Measurements from ENCODE around the gene DNAJC12. TPM values are rescaled to one million over a fixed set of nuclear protein-coding genes. Genes with fewer than 3 reads are reported as not detected.

DNAJC12 gene
- total RNA-seq, 1 experiment from 2014 or later = 15.5 TPM

- Histone ChIP-seq H3K9me2 (replicated peaks; ENCODE audit: low read length) (no peaks in the 10 kb centered on the region), H3K4me2 (ENCODE audit: low read length) (no peak overlapping the region), H3K9ac (ENCODE audit: low read length) (no peak overlapping the region), H3K27ac (ENCODE audit: low read length) (no peak overlapping the region), H3K4me1 (ENCODE audit: insufficient read depth, low read length) (no peaks in the 10 kb centered on the region), H3K36me3 (ENCODE audit: low read depth, low read length) (no peaks in the 10 kb centered on the region), H3K9me3 (ENCODE audit: low read length) (no peaks in the 10 kb centered on the region), H3K4me3 (ENCODE audit: low read length) (no peak overlapping the region), H2AFZ (ENCODE audit: low read length) (no peak overlapping the region), H3K79me2 (ENCODE audit: low read length) (no peaks in the 10 kb centered on the region), H4K20me1 (ENCODE audit: low read length) (no peaks in the 10 kb centered on the region), H3F3A (ENCODE audit: low read length, unreplicated experiment) (no peaks in the 10 kb centered on the region), H3K27me3 (ENCODE audit: low read length) (no peaks in the 10 kb centered on the region)
- BruUV-seq (replicated peaks) = no TSS peak
- no peak for DNase-seq
- ATAC-seq = no peak
- CTCF ChIA-PET = no interaction called here
- POLR2A ChIA-PET (ENCODE audit: unreplicated experiment) = no interaction called here
- TF ChIP-seq EZH2 (IDR thresholded peaks at IDR 0.05; ENCODE audit: low read length, unreplicated experiment) (no peak), CTCF (conservative IDR thresholded peaks at IDR 0.05; ENCODE audit: low read depth, low read length) (no peak), EZH2phosphoT487 (IDR thresholded peaks at IDR 0.05; ENCODE audit: borderline replicate concordance, low read length) (no peak)
- intact Hi-C loops (cut with micrococcal nuclease) = no loop called here
Measured at GRCh38 chr10:67863094-67863493, 25.1 kb upstream of the DNAJC12 start.

- Histone ChIP-seq H3K9me3 (ENCODE audit: low read length) (no peaks in the 10 kb centered on the region), H2AFZ (ENCODE audit: low read length) (no peak overlapping the region)
- POLR2A ChIA-PET (ENCODE audit: unreplicated experiment) = no interaction called here
Measured at GRCh38 chr10:67861750-67862432, 23.9 kb upstream of the DNAJC12 start.

More at GRCh38 chr10:67861750-67862432, 23.9 kb upstream of the DNAJC12 start:
- Histone ChIP-seq H3K79me2 (ENCODE audit: low read length) (no peaks in the 10 kb centered on the region), H3K27ac (ENCODE audit: low read length) (no peak overlapping the region), H3F3A (ENCODE audit: low read length, unreplicated experiment) (no peaks in the 10 kb centered on the region), H3K4me2 (ENCODE audit: low read length) (no peak overlapping the region), H4K20me1 (ENCODE audit: low read length) (no peaks in the 10 kb centered on the region), H3K9ac (ENCODE audit: low read length) (no peak overlapping the region), H3K27me3 (ENCODE audit: low read length) (no peaks in the 10 kb centered on the region), H3K4me3 (ENCODE audit: low read length) (no peak overlapping the region), H3K9me2 (replicated peaks; ENCODE audit: low read length) (no peaks in the 10 kb centered on the region), H3K36me3 (ENCODE audit: low read depth, low read length) (no peaks in the 10 kb centered on the region), H3K4me1 (ENCODE audit: insufficient read depth, low read length) (no peaks in the 10 kb centered on the region)
- no peak for TF ChIP-seq EZH2 (IDR thresholded peaks at IDR 0.05; ENCODE audit: low read length, unreplicated experiment)
- TF ChIP-seq CTCF (conservative IDR thresholded peaks at IDR 0.05; ENCODE audit: low read depth, low read length) = no peak
- TF ChIP-seq EZH2phosphoT487 (IDR thresholded peaks at IDR 0.05; ENCODE audit: borderline replicate concordance, low read length) = no peak
- CTCF ChIA-PET = no interaction called here
- DNase-seq = no peak
- no peak for ATAC-seq
- BruUV-seq (replicated peaks) = no TSS peak
- intact Hi-C loops (cut with micrococcal nuclease) = no loop called here

Measured in PC-3 (cell line).